ENCODE data around the gene EFHD2. TPM values are rescaled to one million over a fixed set of nuclear protein-coding genes. Genes with fewer than 3 reads are reported as not detected.
"Not testable (repeated sequence)": the region's sequence is repeated elsewhere in the genome, so short reads cannot be mapped to it uniquely, and the experiment has no call there.

The EFHD2 gene
- total RNA-seq, 1 donor from 2014 or later: 6.6 TPM

DNA sequence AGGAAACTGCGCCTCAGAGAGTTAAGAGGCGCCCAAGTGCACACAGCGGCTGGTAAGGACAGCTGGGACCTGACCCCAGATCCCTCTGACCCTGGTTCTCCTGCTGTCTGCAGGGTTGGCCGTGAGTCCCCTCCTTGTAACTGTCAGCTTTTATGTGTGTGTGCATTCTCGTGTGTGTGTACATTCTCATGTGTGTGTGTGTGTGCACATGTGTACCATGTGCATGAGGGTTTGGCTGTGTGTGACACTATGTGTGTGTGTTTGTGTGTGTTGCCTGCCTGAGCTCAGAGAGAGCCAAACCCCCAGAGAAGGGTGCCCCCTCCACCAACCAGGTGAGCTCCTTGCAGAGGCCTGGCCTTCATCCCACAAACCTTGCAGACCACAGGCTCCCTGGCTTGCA, 25.9 kb upstream of the EFHD2 start:
- no peak overlapping the region for H3K4me3 Mint-ChIP-seq (ENCODE audit: unreplicated experiment)

DNA sequence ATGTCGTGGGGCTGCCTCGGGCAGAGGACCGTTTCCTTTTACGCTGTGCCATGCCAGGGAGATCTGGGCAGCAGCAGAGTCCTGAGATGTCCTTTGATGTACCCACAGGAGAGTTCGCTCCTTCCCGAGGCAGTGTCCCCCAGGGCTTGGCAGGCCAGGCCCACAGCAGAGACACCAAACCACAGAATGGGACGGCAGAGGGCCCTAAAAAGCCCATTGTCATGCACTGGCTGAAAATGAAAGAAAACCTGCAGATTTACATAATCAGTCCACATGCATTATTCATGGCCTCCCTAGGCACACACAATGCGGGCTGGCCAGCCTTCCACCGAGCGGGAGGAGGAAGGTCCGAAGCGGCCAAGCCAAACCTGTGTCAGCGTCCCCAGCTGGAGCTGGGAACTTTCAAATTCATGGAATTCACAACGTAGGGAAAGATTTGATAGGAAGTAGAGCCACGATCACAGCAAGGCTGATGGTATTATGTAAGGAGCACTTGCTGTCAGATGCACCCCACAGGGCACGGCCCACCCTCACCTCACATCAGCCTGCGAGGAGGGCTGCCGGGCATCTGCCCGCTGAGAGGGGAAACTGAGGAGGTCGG, 25.3 kb upstream of the EFHD2 start:
- peaks cover 19% of the 10 kb centered on the region for H3K27me3 Mint-ChIP-seq (ENCODE audit: unreplicated experiment)
- no peak for DNase-seq (ENCODE audit: low spot score)
- H3K4me1 Mint-ChIP-seq (ENCODE audit: unreplicated experiment): peaks cover 4% of the 10 kb centered on the region
- H3K36me3 Mint-ChIP-seq (ENCODE audit: low read depth, unreplicated experiment): no peaks in the 10 kb centered on the region
- H3K9me3 Mint-ChIP-seq (ENCODE audit: unreplicated experiment): no peaks in the 10 kb centered on the region
- H3K27ac Mint-ChIP-seq (ENCODE audit: unreplicated experiment): no peak overlapping the region
- TF ChIP-seq, protein P1, sequence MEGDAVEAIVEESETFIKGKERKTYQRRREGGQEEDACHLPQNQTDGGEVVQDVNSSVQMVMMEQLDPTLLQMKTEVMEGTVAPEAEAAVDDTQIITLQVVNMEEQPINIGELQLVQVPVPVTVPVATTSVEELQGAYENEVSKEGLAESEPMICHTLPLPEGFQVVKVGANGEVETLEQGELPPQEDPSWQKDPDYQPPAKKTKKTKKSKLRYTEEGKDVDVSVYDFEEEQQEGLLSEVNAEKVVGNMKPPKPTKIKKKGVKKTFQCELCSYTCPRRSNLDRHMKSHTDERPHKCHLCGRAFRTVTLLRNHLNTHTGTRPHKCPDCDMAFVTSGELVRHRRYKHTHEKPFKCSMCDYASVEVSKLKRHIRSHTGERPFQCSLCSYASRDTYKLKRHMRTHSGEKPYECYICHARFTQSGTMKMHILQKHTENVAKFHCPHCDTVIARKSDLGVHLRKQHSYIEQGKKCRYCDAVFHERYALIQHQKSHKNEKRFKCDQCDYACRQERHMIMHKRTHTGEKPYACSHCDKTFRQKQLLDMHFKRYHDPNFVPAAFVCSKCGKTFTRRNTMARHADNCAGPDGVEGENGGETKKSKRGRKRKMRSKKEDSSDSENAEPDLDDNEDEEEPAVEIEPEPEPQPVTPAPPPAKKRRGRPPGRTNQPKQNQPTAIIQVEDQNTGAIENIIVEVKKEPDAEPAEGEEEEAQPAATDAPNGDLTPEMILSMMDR (IDR thresholded peaks at IDR 0.05; ENCODE audit: unreplicated experiment): no peak
- H3K4me3 Mint-ChIP-seq (ENCODE audit: unreplicated experiment): no peak overlapping the region

More for the DNA sequence above, 25.9 kb upstream of the EFHD2 start:
- Mint-ChIP-seq H3K36me3 (ENCODE audit: low read depth, unreplicated experiment) (no peaks in the 10 kb centered on the region), H3K27me3 (ENCODE audit: unreplicated experiment) (peaks cover 19% of the 10 kb centered on the region), H3K9me3 (ENCODE audit: unreplicated experiment) (no peaks in the 10 kb centered on the region), H3K4me1 (ENCODE audit: unreplicated experiment) (peaks cover 4% of the 10 kb centered on the region), H3K27ac (ENCODE audit: unreplicated experiment) (no peak overlapping the region)
- DNase-seq (ENCODE audit: low spot score): no peak
- TF ChIP-seq, protein P1 (IDR thresholded peaks at IDR 0.05; ENCODE audit: unreplicated experiment): no peak

DNA sequence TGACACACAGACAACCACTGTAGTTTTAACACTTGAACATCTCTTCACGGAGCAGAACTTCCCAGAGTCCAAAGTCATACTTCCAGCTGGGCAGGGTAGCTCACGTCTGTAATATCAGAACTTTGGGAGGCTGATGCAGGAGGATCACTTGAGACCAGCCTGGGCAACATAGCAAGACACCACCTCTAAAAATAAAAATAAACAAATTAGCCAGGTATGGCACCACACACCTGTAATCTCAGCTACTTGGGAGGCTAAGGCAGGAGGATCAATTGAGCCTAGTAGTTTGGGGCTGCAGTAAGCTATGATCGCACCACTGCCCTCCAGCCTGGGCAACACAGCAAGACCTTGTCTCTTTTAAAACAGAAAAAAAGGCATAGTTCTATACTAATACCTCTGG, 24.3 kb upstream of the EFHD2 start:
- H3K4me3 Mint-ChIP-seq (ENCODE audit: unreplicated experiment): no peak overlapping the region
- no peak for DNase-seq (ENCODE audit: low spot score)
- H3K36me3 Mint-ChIP-seq (ENCODE audit: low read depth, unreplicated experiment): no peaks in the 10 kb centered on the region
- H3K9me3 Mint-ChIP-seq (ENCODE audit: unreplicated experiment): no peaks in the 10 kb centered on the region
- TF ChIP-seq, protein P1 (IDR thresholded peaks at IDR 0.05; ENCODE audit: unreplicated experiment): no peak
- H3K27ac Mint-ChIP-seq (ENCODE audit: unreplicated experiment): no peak overlapping the region
- peaks cover 4% of the 10 kb centered on the region for H3K4me1 Mint-ChIP-seq (ENCODE audit: unreplicated experiment)
- peaks cover 19% of the 10 kb centered on the region for H3K27me3 Mint-ChIP-seq (ENCODE audit: unreplicated experiment)

DNA sequence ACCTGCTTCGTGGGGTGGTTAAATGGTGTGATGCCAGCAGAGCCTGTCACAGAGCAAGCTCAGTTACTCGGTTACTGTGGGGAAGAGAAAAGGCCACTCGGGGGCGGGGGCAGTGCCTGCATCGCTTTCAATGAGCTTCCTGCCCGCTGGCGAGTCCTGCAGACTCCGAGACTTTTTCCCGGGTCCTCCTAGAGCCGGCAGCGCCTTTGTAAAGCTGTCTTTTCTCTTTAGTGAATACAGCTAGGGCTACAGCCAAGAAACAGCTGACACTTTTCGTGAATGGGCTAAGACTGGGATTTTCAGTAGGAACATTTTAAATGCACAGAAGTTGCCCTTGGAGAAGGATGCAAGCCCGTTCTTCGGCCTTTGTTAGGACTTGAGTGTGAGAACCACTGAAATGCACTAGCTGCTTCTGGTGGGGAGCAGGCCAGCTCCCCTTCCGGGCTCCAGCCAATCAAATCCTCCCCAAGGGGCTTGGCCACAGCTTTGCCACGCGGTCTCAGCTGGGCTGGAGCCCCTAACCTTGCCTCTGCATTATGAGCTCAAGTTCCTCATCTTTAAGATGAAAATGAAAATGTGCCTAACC, 23.4 kb upstream of the EFHD2 start:
- H3K36me3 Mint-ChIP-seq (ENCODE audit: low read depth, unreplicated experiment): no peaks in the 10 kb centered on the region
- peak; percentile 26 for DNase-seq (ENCODE audit: low spot score)
- H3K27ac Mint-ChIP-seq (ENCODE audit: unreplicated experiment): no peak overlapping the region
- no peak overlapping the region for H3K4me3 Mint-ChIP-seq (ENCODE audit: unreplicated experiment)
- TF ChIP-seq, protein P1 (IDR thresholded peaks at IDR 0.05; ENCODE audit: unreplicated experiment): no peak
- H3K4me1 Mint-ChIP-seq (ENCODE audit: unreplicated experiment): peaks cover 4% of the 10 kb centered on the region
- no peaks in the 10 kb centered on the region for H3K9me3 Mint-ChIP-seq (ENCODE audit: unreplicated experiment)
- H3K27me3 Mint-ChIP-seq (ENCODE audit: unreplicated experiment): peaks cover 19% of the 10 kb centered on the region

DNA sequence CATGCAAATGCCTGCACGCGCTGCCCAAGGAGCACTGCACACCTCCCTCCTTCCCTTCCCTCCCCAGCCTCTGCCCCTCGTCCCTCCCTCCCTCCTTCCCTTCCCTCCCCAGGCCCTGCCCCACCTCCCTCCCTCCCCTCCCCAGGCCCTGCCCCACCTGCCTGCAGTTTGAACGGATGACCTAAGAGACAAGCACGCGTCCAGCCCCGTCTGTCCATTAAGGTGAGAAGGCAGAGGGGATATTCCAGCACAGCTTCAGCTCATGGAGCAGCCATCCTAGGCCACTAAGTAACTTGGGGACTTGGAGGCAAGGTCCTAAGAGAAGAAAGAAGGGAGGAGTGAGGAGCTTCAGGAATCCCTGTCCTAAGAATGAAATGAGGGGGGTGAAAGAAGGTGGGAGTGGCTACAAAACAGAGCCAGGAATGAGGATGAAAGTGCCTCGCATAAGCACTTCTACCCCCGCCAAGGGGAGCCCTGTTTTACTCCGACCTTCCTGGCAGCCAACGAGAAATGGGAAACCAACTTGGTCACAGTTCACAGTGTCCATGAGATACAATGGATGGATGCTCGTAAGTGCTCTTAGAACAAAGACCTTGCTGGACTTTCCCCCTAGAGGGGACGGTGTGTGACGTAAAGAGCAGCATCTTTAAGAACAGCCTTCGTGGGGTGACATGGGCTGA, 21.3 kb upstream of the EFHD2 start:
- DNase-seq (ENCODE audit: low spot score): no peak
- Mint-ChIP-seq H3K27ac (ENCODE audit: unreplicated experiment) (peak overlapping the region; percentile 42), H3K36me3 (ENCODE audit: low read depth, unreplicated experiment) (no peaks in the 10 kb centered on the region), H3K9me3 (ENCODE audit: unreplicated experiment) (no peaks in the 10 kb centered on the region), H3K27me3 (ENCODE audit: unreplicated experiment) (peaks cover 13% of the 10 kb centered on the region), H3K4me3 (ENCODE audit: unreplicated experiment) (no peak overlapping the region), H3K4me1 (ENCODE audit: unreplicated experiment) (peaks cover 4% of the 10 kb centered on the region)
- TF ChIP-seq, protein P1 (IDR thresholded peaks at IDR 0.05; ENCODE audit: unreplicated experiment): no peak

DNA sequence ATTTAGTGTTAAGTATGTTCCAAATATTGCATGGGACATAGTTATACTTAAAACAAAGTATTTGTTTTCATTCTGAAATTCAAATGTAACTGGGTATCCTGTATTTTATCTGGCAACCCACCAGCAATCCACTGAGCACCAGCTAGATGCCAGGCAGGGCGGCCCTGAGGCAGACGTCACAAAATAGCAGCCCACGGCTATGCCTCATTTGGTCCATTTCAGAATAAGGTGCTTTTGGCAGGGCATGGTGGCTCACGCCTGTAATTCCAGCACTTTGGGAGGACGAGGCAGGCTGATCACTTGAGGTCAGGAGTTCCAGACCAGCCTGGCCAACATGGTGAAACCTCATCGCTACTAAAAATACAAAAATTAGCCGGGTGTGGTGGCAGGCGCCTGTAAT, 19.9 kb upstream of the EFHD2 start:
- peaks cover 13% of the 10 kb centered on the region for H3K27me3 Mint-ChIP-seq (ENCODE audit: unreplicated experiment)
- H3K27ac Mint-ChIP-seq (ENCODE audit: unreplicated experiment); H3K4me1 Mint-ChIP-seq (ENCODE audit: unreplicated experiment); H3K4me3 Mint-ChIP-seq (ENCODE audit: unreplicated experiment); H3K9me3 Mint-ChIP-seq (ENCODE audit: unreplicated experiment); H3K36me3 Mint-ChIP-seq (ENCODE audit: low read depth, unreplicated experiment); DNase-seq (ENCODE audit: low spot score): not testable (repeated sequence)
